Measurements from ENCODE around the gene SCN4A.
"Not testable (repeated sequence)": the region's sequence is repeated elsewhere in the genome, so short reads cannot be mapped to it uniquely, and the experiment has no call there.

Gene SCN4A

GRCh38 chr17:63919311-63919723, 53.4 kb downstream of the SCN4A start:
- peak; percentile 87 for TF ChIP-seq CTCF (conservative IDR thresholded peaks at IDR 0.05; ENCODE audit: control insufficient read depth, insufficient read depth, low read depth, low read length)
- H3K4me3 ChIP-seq (ENCODE audit: control insufficient read depth, low read depth, low read length): no peak overlapping the region
- DNase-seq (ENCODE audit: low read depth): peak; percentile 51

GRCh38 chr17:63918789-63919305, 53.9 kb downstream of the SCN4A start, which contains the start of gene GH1:
GH1 (minus strand) TSS chr17:63918839; CDS start chr17:63918776, 63 bp downstream.
- not testable (repeated sequence) for DNase-seq (ENCODE audit: low read depth); H3K4me3 ChIP-seq (ENCODE audit: control insufficient read depth, low read depth, low read length)

- no peak for DNase-seq (ENCODE audit: low read depth)
- H3K4me3 ChIP-seq (ENCODE audit: control insufficient read depth, low read depth, low read length): no peak overlapping the region
- TF ChIP-seq CTCF (conservative IDR thresholded peaks at IDR 0.05; ENCODE audit: control insufficient read depth, insufficient read depth, low read depth, low read length): no peak
Observed at GRCh38 chr17:63918305-63918704, 54.4 kb downstream of the SCN4A start.

- no peak overlapping the region for H3K4me3 ChIP-seq (ENCODE audit: control insufficient read depth, low read depth, low read length)
- TF ChIP-seq CTCF (conservative IDR thresholded peaks at IDR 0.05; ENCODE audit: control insufficient read depth, insufficient read depth, low read depth, low read length): no peak
- DNase-seq (ENCODE audit: low read depth): no peak
Observed at GRCh38 chr17:63917646-63918045, 55.1 kb downstream of the SCN4A start.

GRCh38 chr17:63917206-63917605, 55.5 kb downstream of the SCN4A start:
- not testable (repeated sequence) for DNase-seq (ENCODE audit: low read depth); H3K4me3 ChIP-seq (ENCODE audit: control insufficient read depth, low read depth, low read length)

- no peak for DNase-seq (ENCODE audit: low read depth)
Observed at GRCh38 chr17:63916566-63917185, 56.0 kb downstream of the SCN4A start.

GRCh38 chr17:63915753-63916152, 57.0 kb downstream of the SCN4A start:
- not testable (repeated sequence) for DNase-seq (ENCODE audit: low read depth); H3K4me3 ChIP-seq (ENCODE audit: control insufficient read depth, low read depth, low read length)

More at GRCh38 chr17:63916566-63917185, 56.0 kb downstream of the SCN4A start:
- no peak for TF ChIP-seq CTCF (conservative IDR thresholded peaks at IDR 0.05; ENCODE audit: control insufficient read depth, insufficient read depth, low read depth, low read length)
- no peak overlapping the region for H3K4me3 ChIP-seq (ENCODE audit: control insufficient read depth, low read depth, low read length)

- no peak for DNase-seq (ENCODE audit: low read depth)
- H3K4me3 ChIP-seq (ENCODE audit: control insufficient read depth, low read depth, low read length): no peak overlapping the region
- TF ChIP-seq CTCF (conservative IDR thresholded peaks at IDR 0.05; ENCODE audit: control insufficient read depth, insufficient read depth, low read depth, low read length): no peak
Observed at GRCh38 chr17:63914471-63914870, 58.2 kb downstream of the SCN4A start.

All from fibroblast of mammary gland (primary cell).